C4-2B (cell line): ENCODE data around the gene PDLIM5.

ENCODE experiments used
- CTCF ChIP-seq: fragments of 450-650 bp; conservative IDR thresholded peaks from 2 replicates; pipeline ENCODE4 v1.5.1; 2017; ENCODE audit warnings: mild to moderate bottlenecking
- ZFX ChIP-seq: fragments of 450-650 bp; IDR thresholded peaks from 2 replicates; pipeline ENCODE4 v1.6.1; 2017

DNA sequence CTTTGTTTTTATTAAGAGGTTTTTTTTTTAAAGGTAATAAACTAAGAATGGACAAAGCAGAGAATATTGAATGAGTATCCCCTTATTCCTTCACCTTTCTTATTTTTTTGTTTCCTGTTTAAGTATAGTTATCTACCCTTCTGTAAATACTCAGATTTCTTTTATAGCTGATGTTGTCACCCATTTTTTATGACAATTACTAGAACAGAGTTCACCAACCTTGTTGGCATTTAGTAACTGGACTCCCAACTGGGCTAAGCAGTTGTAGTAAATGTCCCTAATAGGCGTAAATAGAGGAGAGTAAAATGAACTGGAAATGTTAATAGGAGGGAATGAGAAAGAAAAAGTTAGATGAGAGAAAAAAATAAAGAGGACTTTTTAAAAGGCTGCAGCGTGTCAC, 9.8 kb downstream of the PDLIM5 start:
- TF ChIP-seq CTCF, result no peak
- TF ChIP-seq ZFX, result no peak
